SK-N-SH (cell line): Measurements from ENCODE around the gene GALNT17. TPM values are rescaled to one million over a fixed set of nuclear protein-coding genes. Genes with fewer than 3 reads are reported as not detected.

Experiments used
- CTCF ChIA-PET: fragments of 300-600, 350-600 bp; formaldehyde crosslinking; extraction: SDS; loops from one replicate; lab custom pipeline; 2021; lab: Yijun Ruan, JAX
- POLR2A ChIA-PET: fragments of 350-600 bp; sonication (Branson Sonifier 250); formaldehyde crosslinking; extraction: SDS; loops from one replicate; lab custom pipeline; 2020; ENCODE audit warnings: antibody characterized with exemption, inconsistent platforms; lab: Yijun Ruan, JAX
- DNase-seq: peaks from one replicate; pipeline ENCODE4 v3.0.0; 2012
- H2AFZ ChIP-seq: fragments of 200-600 bp; sonication (generic); 2 replicates; pipeline ENCODE4 v1.8.1; 2016; ENCODE audit warnings: antibody characterized with exemption, mild to moderate bottlenecking, low read depth
- H3F3A ChIP-seq: fragments of 200-600 bp; sonication (generic); replicated peaks from 2 replicates; pipeline ENCODE3; 2016; ENCODE audit warnings: antibody characterized with exemption, mild to moderate bottlenecking; ENCODE audit not compliant: insufficient read depth
- H3K27ac ChIP-seq, 2 experiments: fragments of 200-500 bp in 1 of 2; fragments of 200-600 bp in 1 of 2; sonication (Bioruptor generic) in 1 of 2; sonication (generic), shearing (Covaris generic) in 1 of 2; 2 replicates each; pipeline versions ENCODE4 v1.5.1 to v1.6.1; 2014 to 2016; ENCODE audit warnings: low read depth in 2 of 2, inconsistent platforms in 1 of 2, low read length in 1 of 2, mild to moderate bottlenecking in 1 of 2, mixed read lengths in 1 of 2
- H3K27me3 ChIP-seq: fragments of 200-600 bp; sonication (generic), shearing (Covaris generic); 2 replicates; pipeline ENCODE4 v1.6.1; 2016; ENCODE audit warnings: mixed run types; ENCODE audit not compliant: insufficient read depth
- H3K36me3 ChIP-seq, 2 experiments: fragments of 200-500 bp in 1 of 2; fragments of 200-600 bp in 1 of 2; sonication (Bioruptor generic) in 1 of 2; sonication (generic) in 1 of 2; replicated peaks in 1 of 2; 2 replicates each; pipeline versions ENCODE3 to v1.5.1; 2014 to 2016; ENCODE audit warnings: low read length in 1 of 2, mild to moderate bottlenecking in 1 of 2; ENCODE audit not compliant: insufficient read depth in 2 of 2, control insufficient read depth in 1 of 2
- H3K4me1 ChIP-seq, 2 experiments: fragments of 200-500 bp in 1 of 2; fragments of 200-600 bp in 1 of 2; sonication (Bioruptor generic) in 1 of 2; sonication (generic), shearing (Covaris generic) in 1 of 2; 2 replicates each; pipeline versions ENCODE4 v1.5.1 to v1.6.1; 2014 to 2016; ENCODE audit warnings: low read depth in 1 of 2, low read length in 1 of 2, mixed run types in 1 of 2; ENCODE audit not compliant: insufficient read depth in 2 of 2, control insufficient read depth in 1 of 2
- H3K4me2 ChIP-seq: fragments of 200-600 bp; sonication (generic), shearing (Covaris generic); 2 replicates; pipeline ENCODE4 v1.6.1; 2017; ENCODE audit warnings: mixed run types
- H3K4me3 ChIP-seq, 2 experiments: fragments of 200-500 bp in 1 of 2; fragments of 200-600 bp in 1 of 2; sonication (Bioruptor generic) in 1 of 2; sonication (generic), shearing (Covaris generic) in 1 of 2; 2 replicates each; pipeline versions ENCODE4 v1.5.1 to v1.8.1; 2014 to 2016; ENCODE audit warnings: low read depth in 2 of 2, inconsistent platforms in 1 of 2, low read length in 1 of 2, mild to moderate bottlenecking in 1 of 2, mixed read lengths in 1 of 2, moderate library complexity in 1 of 2
- H3K79me2 ChIP-seq: fragments of 200-600 bp; sonication (generic); 2 replicates; pipeline ENCODE4 v1.8.1; 2017; ENCODE audit warnings: mild to moderate bottlenecking; ENCODE audit not compliant: insufficient read depth
- H3K9ac ChIP-seq: fragments of 200-600 bp; sonication (generic); 2 replicates; pipeline ENCODE4 v1.6.1; 2017; ENCODE audit warnings: mixed run types
- H3K9me2 ChIP-seq: fragments of 200-600 bp; sonication (generic); 2 replicates; pipeline ENCODE4 v1.6.1; 2017; ENCODE audit warnings: mixed run types
- H3K9me3 ChIP-seq: fragments of 200-600 bp; sonication (generic); 2 replicates; pipeline ENCODE4 v1.6.1; 2017; ENCODE audit warnings: mixed run types, mild to moderate bottlenecking, moderate library complexity
- H4K20me1 ChIP-seq: fragments of 200-600 bp; sonication (generic); 2 replicates; pipeline ENCODE4 v1.6.1; 2017; ENCODE audit warnings: mild to moderate bottlenecking, mixed run types; ENCODE audit not compliant: insufficient read depth
- CHD2 ChIP-seq: fragments of 150-350 bp; IDR thresholded peaks from 2 replicates; pipeline ENCODE4 v1.6.1; 2018; ENCODE audit warnings: low read length; ENCODE audit not compliant: partially characterized antibody
- EZH2phosphoT487 ChIP-seq: fragments of 200-600 bp; sonication (generic); IDR thresholded peaks from 2 replicates; pipeline ENCODE4 v1.6.1; 2017; ENCODE audit warnings: low read depth, mixed run types, mild to moderate bottlenecking, antibody characterized with exemption, moderate library complexity, borderline replicate concordance
- FOSL2 ChIP-seq: IDR thresholded peaks from 2 replicates; pipeline ENCODE4 v1.4.0; 2012; ENCODE audit warnings: low read depth, mild to moderate bottlenecking, moderate library complexity, borderline replicate concordance
- GATA2 ChIP-seq: sonication (generic); formaldehyde crosslinking; IDR thresholded peaks from 2 replicates; pipeline ENCODE4 v1.5.0; 2020; ENCODE audit warnings: mild to moderate bottlenecking, missing genetic modification reagents
- MAX ChIP-seq: IDR thresholded peaks from 2 replicates; pipeline ENCODE4 v1.4.0; 2012; ENCODE audit warnings: low read depth
- NRF1 ChIP-seq: IDR thresholded peaks from 2 replicates; pipeline ENCODE4 v1.6.1; 2012; ENCODE audit warnings: low read depth, mild to moderate bottlenecking, low read length
- POLR2AphosphoS5 ChIP-seq: IDR thresholded peaks from 2 replicates; pipeline ENCODE4 v1.6.1; 2012; ENCODE audit warnings: low read depth, low read length
- RAD21 ChIP-seq: IDR thresholded peaks from 2 replicates; pipeline ENCODE4 v1.6.1; 2012; ENCODE audit warnings: mild to moderate bottlenecking, low read length
- RCOR1 ChIP-seq: fragments of 150-350 bp; IDR thresholded peaks from 2 replicates; pipeline ENCODE4 v1.6.1; 2017; ENCODE audit warnings: antibody characterized with exemption, low read length
- SMC3 ChIP-seq: IDR thresholded peaks from 2 replicates; pipeline ENCODE4 v1.6.1; 2012; ENCODE audit warnings: low read depth, low read length, improper control_type of control experiment
- TAF1 ChIP-seq: IDR thresholded peaks from 2 replicates; pipeline ENCODE4 v1.6.1; 2012; ENCODE audit warnings: low read depth, mild to moderate bottlenecking, low read length, moderate library complexity, borderline replicate concordance
- USF1 ChIP-seq: IDR thresholded peaks from 2 replicates; pipeline ENCODE4 v1.4.0; 2012; ENCODE audit warnings: low read depth, borderline replicate concordance
- ZBTB33 ChIP-seq: IDR thresholded peaks from 2 replicates; pipeline ENCODE4 v1.4.0; 2012; ENCODE audit warnings: low read depth, borderline replicate concordance
- WGBS: methylation state at CpG from one replicate; pipeline ENCODE4 v1.1.6; 2017; ENCODE audit warnings: low lambda C conversion rate; 5-methylcytosine and 5-hydroxymethylcytosine counted together
- polyA plus RNA-seq, 3 experiments: library from polyadenylated mRNA; depleted of rRNA; stranded (reverse); fragments of >200 nt; gene quantifications; 2 replicates each; pipeline ENCODE4 v1.2.3, GENCODE V29; 2012
- TF ChIP-seq, protein P1 (sequence below): fragments of 200-600 bp; sonication (generic); IDR thresholded peaks from 2 replicates; pipeline ENCODE4 v1.6.1; 2017; ENCODE audit warnings: antibody characterized with exemption, mild to moderate bottlenecking, moderate library complexity

The GALNT17 gene
- polyA plus RNA-seq, 1 of the 3 experiments (the other 2 are of a cell fraction) = not detected

DNA sequence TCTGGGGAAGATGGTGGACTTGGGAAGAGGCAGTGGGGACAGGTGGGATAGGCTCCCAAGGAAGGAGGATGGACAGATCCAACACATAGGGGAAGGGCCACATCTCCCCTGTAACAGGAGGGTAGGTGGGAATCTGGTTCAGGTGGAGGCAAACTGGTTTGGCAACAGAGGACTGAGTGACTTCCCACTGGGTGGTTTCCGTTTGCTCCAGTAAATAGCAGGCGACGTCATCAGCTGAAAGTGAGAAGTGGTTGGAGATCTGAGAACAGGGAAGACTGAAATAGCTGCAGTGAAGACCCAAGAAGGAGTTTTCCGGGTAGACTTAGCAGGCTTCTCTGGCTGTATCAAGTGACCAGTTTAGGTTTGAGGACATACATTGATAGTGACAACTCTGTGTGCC lies 504.4 kb downstream of the GALNT17 start:
- H3K4me3 ChIP-seq = no peak overlapping the region
- no peaks in the 10 kb centered on the region for H3F3A ChIP-seq
- TF ChIP-seq CHD2 (no peak), RAD21 (no peak), USF1 (no peak), TAF1 (no peak), FOSL2 (no peak), MAX (no peak), RCOR1 (no peak), GATA2 (CRISPR knock-in tag) (no peak), SMC3 (no peak), POLR2AphosphoS5 (no peak), EZH2phosphoT487 (no peak), NRF1 (no peak), ZBTB33 (no peak)
- TF ChIP-seq, protein P1, sequence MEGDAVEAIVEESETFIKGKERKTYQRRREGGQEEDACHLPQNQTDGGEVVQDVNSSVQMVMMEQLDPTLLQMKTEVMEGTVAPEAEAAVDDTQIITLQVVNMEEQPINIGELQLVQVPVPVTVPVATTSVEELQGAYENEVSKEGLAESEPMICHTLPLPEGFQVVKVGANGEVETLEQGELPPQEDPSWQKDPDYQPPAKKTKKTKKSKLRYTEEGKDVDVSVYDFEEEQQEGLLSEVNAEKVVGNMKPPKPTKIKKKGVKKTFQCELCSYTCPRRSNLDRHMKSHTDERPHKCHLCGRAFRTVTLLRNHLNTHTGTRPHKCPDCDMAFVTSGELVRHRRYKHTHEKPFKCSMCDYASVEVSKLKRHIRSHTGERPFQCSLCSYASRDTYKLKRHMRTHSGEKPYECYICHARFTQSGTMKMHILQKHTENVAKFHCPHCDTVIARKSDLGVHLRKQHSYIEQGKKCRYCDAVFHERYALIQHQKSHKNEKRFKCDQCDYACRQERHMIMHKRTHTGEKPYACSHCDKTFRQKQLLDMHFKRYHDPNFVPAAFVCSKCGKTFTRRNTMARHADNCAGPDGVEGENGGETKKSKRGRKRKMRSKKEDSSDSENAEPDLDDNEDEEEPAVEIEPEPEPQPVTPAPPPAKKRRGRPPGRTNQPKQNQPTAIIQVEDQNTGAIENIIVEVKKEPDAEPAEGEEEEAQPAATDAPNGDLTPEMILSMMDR = no peak
- TF ChIP-seq, all 33 proteins: peak for 0
- Histone ChIP-seq H3K9me2 (no peaks in the 10 kb centered on the region), H3K9ac (no peak overlapping the region), H3K36me3 (no peaks in the 10 kb centered on the region), H3K4me2 (no peak overlapping the region), H2AFZ (no peak overlapping the region), H3K4me1 (no peaks in the 10 kb centered on the region), H3K79me2 (no peaks in the 10 kb centered on the region), H3K27me3 (no peaks in the 10 kb centered on the region), H3K27ac (no peak overlapping the region), H4K20me1 (no peaks in the 10 kb centered on the region), H3K9me3 (no peaks in the 10 kb centered on the region)
- CTCF ChIA-PET = interaction anchor here (1.2 kb wide), 1 partner anchor 8 kb away, joined by 3 read pairs; no protein-coding TSS in a partner anchor
- WGBS = 41% methylated on average over 4 of the region's 4 CpGs
- POLR2A ChIA-PET = no interaction called here
- DNase-seq = no peak
